Measurements from ENCODE around the gene SPDYE1. TPM values are rescaled to one million over a fixed set of nuclear protein-coding genes. Genes with fewer than 3 reads are reported as not detected.
A peak's percentile ranks its signal among the peaks of the same experiment; 100 is the strongest.

SPDYE1 gene
- total RNA-seq, 2 donors from 2014 or later = 0.17 TPM; not detected in 1

GRCh38 chr7:44042221-44042620 lies 44.5 kb downstream of the SPDYE1 start:
- Histone ChIP-seq H3K27ac (no peak overlapping the region), H3K27me3 (replicated peaks; ENCODE audit: insufficient read depth) (no peaks in the 10 kb centered on the region), H3K36me3 (no peaks in the 10 kb centered on the region), H3K4me3 (no peak overlapping the region), H3K4me1 (replicated peaks) (peaks cover 13% of the 10 kb centered on the region), H3K9me3 (no peaks in the 10 kb centered on the region)
- 100% methylated on average over 2 of the region's 2 CpGs for WGBS
- intact Hi-C loops (cut with DNase I) = no loop called here
- TF ChIP-seq CTCF (IDR thresholded peaks at IDR 0.05) (no peak), POLR2A (IDR thresholded peaks at IDR 0.05) (no peak), POLR2AphosphoS5 (IDR thresholded peaks at IDR 0.05) (no peak)
- no peak for DNase-seq (ENCODE audit: low spot score)

GRCh38 chr7:44043902-44044301 lies 46.2 kb downstream of the SPDYE1 start:
- Histone ChIP-seq H3K27me3 (replicated peaks; ENCODE audit: insufficient read depth) (no peaks in the 10 kb centered on the region), H3K4me1 (replicated peaks) (peaks cover 13% of the 10 kb centered on the region), H3K4me3 (peak overlapping the region; percentile 83 to 84), H3K9me3 (no peaks in the 10 kb centered on the region), H3K27ac (peak overlapping the region; percentile 66 to 73), H3K36me3 (no peaks in the 10 kb centered on the region)
- DNase-seq (ENCODE audit: low spot score) = no peak
- 20% methylated on average over 8 of the region's 8 CpGs for WGBS
- intact Hi-C loops (cut with DNase I) = no loop called here
- TF ChIP-seq POLR2AphosphoS5 (IDR thresholded peaks at IDR 0.05) = no peak
- TF ChIP-seq POLR2A (IDR thresholded peaks at IDR 0.05) = no peak
- no peak for TF ChIP-seq CTCF (IDR thresholded peaks at IDR 0.05)

GRCh38 chr7:44044315-44045225 lies 46.9 kb downstream of the SPDYE1 start, which contains the start of gene DBNL:
DBNL (plus strand) TSS chr7:44044702; CDS start chr7:44044738, 36 bp downstream.
- H3K27ac ChIP-seq = peak within 1 kb of the TSS; percentile 66 to 73
- TF ChIP-seq POLR2AphosphoS5 (IDR thresholded peaks at IDR 0.05) = peak; percentile 94
- peak in 1 of 4 experiments; percentile 33 for TF ChIP-seq CTCF (IDR thresholded peaks at IDR 0.05)
- peak; percentile 82 for TF ChIP-seq POLR2A (IDR thresholded peaks at IDR 0.05)
- 0% methylated on average over 45 of the region's 74 CpGs for WGBS
- intact Hi-C loops (cut with DNase I) = no loop called here
- no peaks in the 10 kb centered on the region for H3K36me3 ChIP-seq
- H3K4me3 ChIP-seq = peak within 1 kb of the TSS; percentile 83 to 84
- H3K9me3 ChIP-seq = no peaks in the 10 kb centered on the region
- DNase-seq (ENCODE audit: low spot score) = peak; percentile 92
- H3K4me1 ChIP-seq (replicated peaks) = peaks cover 13% of the 10 kb centered on the region
- no peaks in the 10 kb centered on the region for H3K27me3 ChIP-seq (replicated peaks; ENCODE audit: insufficient read depth)

GRCh38 chr7:44045226-44046014 lies 47.7 kb downstream of the SPDYE1 start:
- Histone ChIP-seq H3K9me3 (no peaks in the 10 kb centered on the region), H3K27ac (peak overlapping the region; percentile 66 to 73), H3K4me3 (peak overlapping the region; percentile 83 to 84), H3K4me1 (replicated peaks) (peaks cover 13% of the 10 kb centered on the region), H3K27me3 (replicated peaks; ENCODE audit: insufficient read depth) (no peaks in the 10 kb centered on the region), H3K36me3 (peaks cover 3 to 8% of the 10 kb centered on the region in 2 donors)
- TF ChIP-seq POLR2A (IDR thresholded peaks at IDR 0.05) = no peak
- no peak for DNase-seq (ENCODE audit: low spot score)
- WGBS = 20% methylated on average over 14 of the region's 15 CpGs
- intact Hi-C loops (cut with DNase I) = no loop called here

Data from prostate gland (tissue), 2 donors.